GM12873 (cell line): ENCODE results near the gene ZNF385A.

Experiments used
- CTCF ChIP-seq: IDR thresholded peaks from 2 replicates; pipeline ENCODE4 v1.5.1; 2012; ENCODE audit warnings: low read depth, mild to moderate bottlenecking, moderate library complexity, low read length, control low read depth; ENCODE audit not compliant: insufficient read depth; ENCODE audit errors: missing control alignments

Gene ZNF385A

GRCh38 chr12:54324617-54325441, 59.7 kb downstream of the ZNF385A start, which contains the start of gene COPZ1:
Gene COPZ1, plus strand, starts transcription at chr12:54325131. Its CDS starts 33 bp downstream, at chr12:54325164.
- peak; percentile 81 for TF ChIP-seq CTCF

- TF ChIP-seq CTCF = no peak
Observed at GRCh38 chr12:54321363-54321762, 63.2 kb downstream of the ZNF385A start.
